ENCODE measurements around the gene CAMK1. TPM values are rescaled to one million over a fixed set of nuclear protein-coding genes. Genes with fewer than 3 reads are reported as not detected.
A peak's percentile ranks its signal among the peaks of the same experiment; 100 is the strongest.

Gene CAMK1
- total and polyA plus RNA-seq, 9 of the 15 experiments (the other 6 are each of a cell fraction or from before 2014, with no cell fraction given) = 0.23 to 10.7 (median 6.0) TPM

DNA sequence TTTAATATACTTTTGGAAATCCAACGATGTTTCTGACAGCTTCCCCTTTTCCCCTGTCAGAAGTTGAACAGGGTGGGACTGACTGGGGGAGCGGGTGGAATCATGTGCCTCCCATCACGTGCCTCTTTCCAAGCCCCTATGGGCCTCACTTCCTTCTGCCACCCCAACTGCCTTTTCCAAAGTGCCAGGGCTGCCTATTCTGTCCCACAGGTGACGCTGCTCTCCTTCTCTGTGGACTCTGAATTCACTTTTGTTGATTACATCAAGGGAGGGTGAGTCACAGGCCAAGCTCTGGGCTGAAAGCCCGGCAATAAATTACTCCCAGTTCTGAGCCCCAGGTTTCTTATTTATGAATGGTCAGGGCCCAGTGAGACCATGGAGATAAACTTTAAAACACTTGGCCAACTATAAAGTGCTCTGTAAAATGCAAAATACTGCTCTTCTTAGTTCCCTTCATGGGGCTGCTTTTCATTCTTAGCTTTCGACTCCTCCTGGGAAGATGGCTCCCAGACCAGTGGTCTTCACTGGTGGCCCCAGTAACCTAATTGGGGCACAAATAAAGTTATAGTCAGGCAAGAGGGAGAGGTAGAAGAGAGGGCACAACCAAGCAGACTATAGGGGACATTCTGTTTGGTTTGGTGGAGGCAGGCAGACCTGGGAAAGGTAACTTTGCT, 53.8 kb downstream of the CAMK1 start (continued):
- no peak for TF ChIP-seq ZNF512 (tag; IDR thresholded peaks at IDR 0.05)
- TF ChIP-seq KDM4B (IDR thresholded peaks at IDR 0.05; ENCODE audit: borderline replicate concordance in 2 of 2, low read depth in 1 of 2) = no peak
- TF ChIP-seq XRCC4 (IDR thresholded peaks at IDR 0.05; ENCODE audit: extremely low read depth, insufficient read depth, insufficient read length) = no peak
- no peak for TF ChIP-seq FOXA3 (CRISPR knock-in tag; conservative IDR thresholded peaks at IDR 0.05 in 1 of 2, IDR thresholded peaks at IDR 0.05 in 1 of 2)
- TF ChIP-seq CREB1 (IDR thresholded peaks at IDR 0.05) = peak; percentile 49; the same call in 1 of the 2 replicates
- no peak for TF ChIP-seq CREB1 (CRISPR knock-in tag; IDR thresholded peaks at IDR 0.05)
- peak; percentile 79 to 82 for TF ChIP-seq MNT (conservative IDR thresholded peaks at IDR 0.05)
- no peak for TF ChIP-seq SRSF3 (IDR thresholded peaks at IDR 0.05; ENCODE audit: insufficient read depth, low read length)
- TF ChIP-seq POLR3A (IDR thresholded peaks at IDR 0.05; ENCODE audit: borderline replicate concordance, extremely low read depth, insufficient read depth, insufficient read length) = no peak
- TF ChIP-seq NR4A1 (CRISPR knock-in tag; IDR thresholded peaks at IDR 0.05) = no peak
- TF ChIP-seq NR4A1 (tag; IDR thresholded peaks at IDR 0.05) = no peak
- TF ChIP-seq, protein P1, sequence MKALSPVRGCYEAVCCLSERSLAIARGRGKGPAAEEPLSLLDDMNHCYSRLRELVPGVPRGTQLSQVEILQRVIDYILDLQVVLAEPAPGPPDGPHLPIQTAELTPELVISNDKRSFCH (CRISPR knock-in tag; IDR thresholded peaks at IDR 0.05) = no peak
- TF ChIP-seq, protein P1 (tag; IDR thresholded peaks at IDR 0.05) = peak; percentile 66; the same call in 1 of the 2 replicates
- no peak for TF ChIP-seq CLOCK (CRISPR knock-in tag; IDR thresholded peaks at IDR 0.05; ENCODE audit: borderline replicate concordance)
- no peak for TF ChIP-seq NUFIP1 (IDR thresholded peaks at IDR 0.05; ENCODE audit: partially characterized antibody)
- TF ChIP-seq PYGO2 (tag; IDR thresholded peaks at IDR 0.05) = no peak
- no peak for TF ChIP-seq KAT8 (IDR thresholded peaks at IDR 0.05; ENCODE audit: low read depth)
- peak; percentile 69 for TF ChIP-seq C11orf30 (IDR thresholded peaks at IDR 0.05; ENCODE audit: low read depth)
- TF ChIP-seq ZBTB2 (IDR thresholded peaks at IDR 0.05) = no peak
- TF ChIP-seq PRPF4 (IDR thresholded peaks at IDR 0.05; ENCODE audit: insufficient read depth, low read depth, low read length, poor library complexity, severe bottlenecking) = no peak
